NK-92 (cell line): ENCODE measurements around the gene WASL.
"Not testable (repeated sequence)": the region's sequence is repeated elsewhere in the genome, so short reads cannot be mapped to it uniquely, and the experiment has no call there.

ENCODE experiments used
- DNase-seq: peaks from one replicate; lab custom pipeline; 2025; ENCODE audit not compliant: unreplicated experiment; lab: John Stamatoyannopoulos, UW

WASL gene

GRCh38 chr7:123748734-123749536, at the start of gene WASL:
TSS of gene WASL (minus strand) at chr7:123749003. CDS start at chr7:123748734, 269 bp downstream.
- DNase-seq = no peak

DNA sequence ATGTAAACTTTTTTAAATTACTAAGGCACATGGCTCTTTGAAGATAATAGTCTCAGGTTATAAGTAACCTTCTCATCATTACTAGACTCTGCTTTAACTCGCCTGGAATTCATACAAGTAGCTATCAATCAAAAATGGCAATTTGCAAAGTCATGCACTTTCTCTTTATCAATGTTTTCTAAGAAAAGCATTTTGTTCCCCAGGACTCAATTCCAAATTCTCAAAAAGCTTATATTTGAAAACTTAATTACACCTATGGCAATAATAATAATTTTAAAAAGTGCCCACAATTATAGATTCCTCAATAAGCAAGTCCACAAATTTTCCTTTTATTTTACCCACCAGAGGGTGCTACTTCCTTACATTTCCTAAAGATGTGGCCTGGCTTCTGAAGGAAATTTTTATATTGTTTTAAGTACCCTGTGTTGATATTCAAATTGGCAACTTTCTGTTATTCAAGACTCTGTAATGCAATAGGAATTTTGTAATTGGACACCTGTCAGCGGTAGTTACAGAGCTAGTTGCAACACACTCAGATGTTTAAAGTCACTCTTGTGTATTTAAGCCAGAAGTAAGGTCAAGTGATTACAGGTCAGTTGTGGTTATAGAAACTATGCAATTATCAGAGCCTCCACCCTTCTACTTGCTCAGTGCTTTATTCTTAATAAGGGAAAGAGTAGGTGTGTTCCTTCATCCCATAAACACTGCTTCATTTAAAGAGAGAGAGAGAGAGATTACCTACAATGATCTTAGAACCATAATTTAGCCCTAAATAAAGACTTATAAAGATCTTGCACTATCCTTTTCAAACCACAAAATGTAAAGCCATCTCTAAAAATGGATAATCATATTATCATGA, 49.1 kb upstream of the WASL start:
- no peak for DNase-seq

GRCh38 chr7:123796568-123796967, 47.8 kb upstream of the WASL start:
- no peak for DNase-seq

- no peak for DNase-seq
These were observed 47.1 kb upstream of the WASL start for GRCh38 chr7:123795917-123796316.

DNA sequence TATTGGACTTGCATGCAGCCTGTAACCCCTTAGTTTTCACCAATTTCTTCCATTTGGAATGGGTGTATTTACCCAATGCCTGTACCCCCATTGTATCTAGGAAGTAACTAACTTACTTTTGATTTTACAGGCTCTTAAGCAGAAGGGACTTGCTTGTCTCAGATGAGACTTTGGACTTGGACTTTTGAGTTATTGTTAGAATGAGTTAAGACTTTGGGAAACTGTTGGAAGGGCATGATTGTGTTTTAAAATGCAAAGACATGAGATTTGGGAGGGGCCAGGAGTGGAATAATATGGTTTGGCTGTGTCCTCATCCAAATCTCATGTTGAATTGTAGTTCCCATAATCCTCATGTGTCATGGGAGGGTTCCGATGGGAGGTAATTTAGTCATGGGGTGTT, 46.3 kb upstream of the WASL start:
- DNase-seq = not testable (repeated sequence)

DNA sequence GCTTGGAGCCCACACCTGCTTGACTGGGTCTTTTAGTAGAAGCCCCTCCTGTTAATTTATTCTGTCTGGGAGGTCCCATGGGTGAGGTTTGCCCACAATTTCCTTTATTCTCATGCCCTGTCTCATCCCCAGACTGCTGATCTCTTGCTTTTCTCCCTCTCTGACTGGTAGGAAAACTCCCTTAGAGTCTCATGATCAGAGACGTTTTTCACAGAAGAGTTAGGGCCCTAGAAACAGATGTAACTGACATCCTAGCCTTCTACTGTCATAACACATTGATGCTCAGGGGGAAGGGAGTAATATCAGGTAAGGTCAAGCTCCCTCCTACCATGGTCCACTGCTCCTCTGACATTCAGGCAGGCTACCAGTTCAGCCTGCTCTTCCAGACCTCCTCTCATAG, 43.7 kb upstream of the WASL start:
- DNase-seq = no peak

GRCh38 chr7:123791001-123791400, 42.2 kb upstream of the WASL start:
- no peak for DNase-seq

DNA sequence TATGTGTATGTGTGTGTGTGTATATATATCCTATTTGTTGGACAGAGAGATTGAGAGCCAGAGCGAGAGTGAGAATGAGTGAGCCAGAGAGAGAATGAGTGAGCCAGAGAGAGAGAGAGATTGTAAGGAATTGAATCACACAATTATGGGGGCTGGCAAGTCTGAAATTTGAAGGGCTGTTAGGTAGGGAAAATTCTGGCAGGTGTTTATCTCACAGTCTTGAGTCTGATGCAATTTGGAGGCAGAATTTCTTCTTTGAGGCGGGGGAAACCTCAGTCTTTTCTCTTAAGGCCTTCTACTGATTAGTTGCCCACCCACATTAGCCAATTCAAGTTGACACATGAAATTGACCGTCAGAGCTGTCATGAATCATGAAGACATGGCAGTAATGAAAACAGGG, 41.0 kb upstream of the WASL start:
- no peak for DNase-seq

DNA sequence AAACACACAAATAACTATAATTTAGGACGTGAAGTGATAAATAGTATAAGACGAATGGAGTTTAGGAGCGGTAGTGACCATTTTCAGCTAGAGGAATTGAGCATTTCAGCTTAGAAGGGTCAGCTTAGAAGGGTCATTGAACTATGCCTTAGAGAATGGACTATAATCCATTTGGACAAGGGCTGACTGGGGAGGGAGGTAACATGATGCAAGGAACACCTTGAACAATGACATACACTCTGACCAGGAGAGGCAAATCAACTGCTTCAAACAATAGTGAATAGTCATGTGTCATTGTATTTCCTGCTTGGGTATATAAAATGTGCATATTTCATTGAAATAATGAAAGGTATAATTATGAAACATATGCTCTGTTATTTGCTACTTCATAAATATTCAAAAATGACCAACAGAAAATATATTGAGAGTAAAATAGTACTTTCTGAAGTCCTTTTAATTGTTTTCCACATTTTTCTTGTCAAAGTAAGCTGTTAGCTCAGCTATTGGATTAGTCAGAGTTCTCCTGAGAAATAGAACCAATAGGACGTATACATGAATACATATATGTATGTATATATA, 40.5 kb upstream of the WASL start:
- DNase-seq = no peak

GRCh38 chr7:123788584-123788983, 39.8 kb upstream of the WASL start:
- no peak for DNase-seq

GRCh38 chr7:123787220-123788007, 38.6 kb upstream of the WASL start:
- no peak for DNase-seq

DNA sequence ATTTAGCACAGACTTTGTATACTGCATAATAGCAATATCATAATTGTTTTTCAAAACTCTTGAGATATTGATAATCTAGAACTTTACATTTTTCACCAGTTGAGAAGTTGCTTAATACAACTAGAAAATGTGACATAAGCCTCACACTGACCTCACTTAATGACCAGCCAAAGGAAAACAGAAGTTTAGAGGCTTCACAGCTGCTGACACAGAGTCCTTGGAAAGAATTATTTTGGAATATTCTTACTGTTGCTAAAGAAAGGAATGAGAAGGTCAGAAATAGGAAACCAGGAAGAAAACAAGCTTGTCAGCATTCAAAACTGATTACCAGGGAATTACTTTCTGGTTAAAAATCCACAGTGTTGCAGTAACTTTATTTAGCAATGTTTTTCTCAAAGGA, 35.5 kb upstream of the WASL start:
- DNase-seq = no peak

GRCh38 chr7:123783820-123784219, 35.0 kb upstream of the WASL start:
- no peak for DNase-seq

DNA sequence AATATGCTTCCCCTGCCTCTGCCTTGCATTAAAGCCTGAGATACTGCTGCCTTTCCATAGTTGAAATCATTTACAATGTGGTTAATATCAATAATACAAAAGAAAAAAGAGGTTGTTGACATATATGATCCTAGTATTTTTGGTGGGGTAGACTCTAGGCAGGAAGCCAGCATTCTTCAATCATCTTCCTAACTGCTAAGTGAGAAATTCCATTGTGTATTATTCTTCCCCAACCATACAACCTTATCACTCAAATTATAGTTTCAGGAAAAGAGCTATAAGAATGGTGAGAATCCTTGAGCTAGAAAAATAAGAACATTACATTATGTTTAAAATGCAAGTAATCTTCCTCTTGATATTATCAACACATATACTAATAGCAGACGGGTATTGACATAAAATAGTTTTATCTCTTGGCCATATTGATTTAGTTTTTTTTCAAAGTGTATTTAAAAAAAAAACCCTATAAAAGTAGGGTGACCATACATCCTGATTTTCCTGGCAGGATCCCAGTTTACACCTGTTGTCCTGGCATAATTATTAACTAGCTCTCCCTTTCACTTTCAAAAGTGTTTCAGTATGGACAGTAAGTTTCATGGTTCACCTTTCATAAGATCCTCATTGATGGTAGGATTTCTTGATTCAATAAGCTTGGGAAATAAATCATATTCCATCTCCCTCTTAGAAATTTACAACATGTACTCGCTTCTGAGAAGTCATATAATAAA, 33.4 kb upstream of the WASL start:
- DNase-seq = no peak

- DNase-seq = not testable (repeated sequence)
These were observed 31.7 kb upstream of the WASL start for GRCh38 chr7:123780472-123780871.

DNA sequence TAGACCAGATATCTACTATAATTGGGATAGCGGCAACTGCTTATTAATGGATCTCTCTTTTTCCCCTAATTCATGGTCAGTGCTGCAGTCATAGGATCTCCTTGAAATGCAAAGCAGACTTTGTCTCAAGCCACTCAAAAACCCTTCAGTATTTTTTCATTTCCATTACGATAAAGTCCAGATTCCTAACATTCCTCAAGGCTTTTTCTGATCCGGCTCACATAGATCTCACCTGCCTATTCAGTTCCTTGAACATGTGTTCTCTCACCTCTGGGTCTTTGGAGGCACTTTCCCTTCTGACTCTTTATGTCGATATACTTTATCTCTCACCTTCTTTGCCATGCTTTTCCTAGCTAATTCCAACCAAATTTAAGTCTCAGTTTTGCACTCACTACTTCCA, 25.7 kb upstream of the WASL start:
- DNase-seq = no peak

DNA sequence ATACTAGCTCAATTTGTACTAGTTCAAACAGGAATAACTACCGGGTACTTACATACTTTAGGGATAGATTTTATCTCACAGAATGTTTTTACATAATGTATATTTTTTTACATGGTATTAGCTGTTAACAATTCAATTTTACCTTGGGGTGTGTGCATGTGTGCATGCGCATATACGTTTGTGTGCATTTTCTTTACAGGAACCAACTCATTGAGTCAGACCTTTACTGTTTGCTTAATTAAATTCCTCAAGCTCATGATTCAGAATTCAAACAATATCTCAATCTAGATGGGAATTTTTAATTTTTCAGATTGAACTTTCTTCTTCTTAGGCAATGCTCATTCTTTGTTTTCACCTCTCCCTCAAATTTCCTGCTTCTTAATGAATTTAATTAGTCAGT, 24.7 kb upstream of the WASL start:
- DNase-seq = no peak

DNA sequence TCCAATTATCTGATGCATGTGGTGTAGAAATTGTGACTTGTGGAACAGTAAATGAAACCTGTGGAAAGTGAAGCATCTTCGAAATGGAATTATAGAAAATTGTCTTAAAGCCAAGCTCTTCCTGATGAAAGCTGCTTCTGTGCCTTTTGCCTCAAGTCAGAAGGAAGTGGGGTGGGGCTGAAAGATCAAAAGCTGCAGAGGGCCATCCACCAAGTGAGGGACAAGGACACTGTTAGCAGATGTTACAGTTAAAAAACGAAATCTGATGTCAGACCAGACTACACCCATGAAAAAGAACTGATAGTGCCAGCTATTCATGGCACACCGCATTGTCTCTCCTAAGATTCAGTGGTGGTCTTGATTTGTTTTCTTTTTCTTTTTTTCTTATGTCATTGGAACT, 23.8 kb upstream of the WASL start:
- DNase-seq = no peak

DNA sequence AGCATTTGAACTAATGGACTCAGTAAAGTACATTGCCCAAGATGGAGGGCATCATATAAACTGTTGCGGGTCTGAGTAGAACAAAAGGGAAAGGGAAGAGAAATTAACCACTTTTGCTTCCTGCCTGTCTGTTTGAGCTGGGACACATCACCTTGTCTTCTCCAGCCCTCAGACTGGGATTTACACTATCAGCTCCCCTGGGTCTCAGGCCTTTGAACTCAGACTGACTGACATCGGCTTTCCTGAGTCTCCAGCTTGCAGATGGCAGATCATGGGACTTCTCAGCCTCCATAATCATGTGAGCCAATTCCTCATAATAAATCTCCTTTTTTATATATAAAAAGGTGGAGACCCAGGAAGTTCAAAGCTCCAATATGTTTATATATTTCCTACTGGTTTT, 23.0 kb upstream of the WASL start:
- no peak for DNase-seq

DNA sequence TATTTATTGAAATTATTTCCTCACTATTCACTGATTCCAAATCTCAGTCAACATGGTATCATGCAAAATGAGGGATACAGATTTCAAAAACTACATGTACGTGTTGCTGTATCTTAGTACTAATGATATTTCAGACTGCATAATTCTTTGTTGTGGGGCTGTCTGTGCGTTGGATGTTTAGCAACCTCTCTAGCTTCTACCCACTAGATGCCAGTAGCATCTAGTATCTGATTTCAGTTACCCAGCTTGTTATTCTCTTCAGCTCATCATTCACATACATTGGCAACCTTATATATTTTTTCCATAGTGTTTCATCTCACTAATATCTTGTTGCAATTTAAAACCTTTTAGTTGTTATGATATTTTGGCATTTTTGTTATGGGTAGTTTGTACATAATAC, 22.5 kb upstream of the WASL start:
- no peak for DNase-seq
